Glutamatergic neuron (in vitro differentiated cells): Measurements from ENCODE around the gene USH2A. TPM values are rescaled to one million over a fixed set of nuclear protein-coding genes. Genes with fewer than 3 reads are reported as not detected.

Experiments used
- DNase-seq: peaks from one replicate; pipeline ENCODE4 v3.0.0; 2022
- H3K27ac Mint-ChIP-seq: one replicate; pipeline ENCODE4 v1.8.0; 2020; ENCODE audit warnings: mild to moderate bottlenecking, mixed read lengths, inconsistent platforms; ENCODE audit not compliant: unreplicated experiment
- H3K27me3 Mint-ChIP-seq: one replicate; pipeline ENCODE4 v1.8.0; 2020; ENCODE audit warnings: mild to moderate bottlenecking, moderate library complexity, mixed read lengths, inconsistent platforms; ENCODE audit not compliant: unreplicated experiment
- H3K36me3 Mint-ChIP-seq: one replicate; pipeline ENCODE4 v1.8.0; 2020; ENCODE audit warnings: mild to moderate bottlenecking, mixed read lengths, inconsistent platforms; ENCODE audit not compliant: unreplicated experiment
- H3K4me1 Mint-ChIP-seq: one replicate; pipeline ENCODE4 v1.8.0; 2020; ENCODE audit warnings: mild to moderate bottlenecking, low read depth, mixed read lengths, inconsistent platforms; ENCODE audit not compliant: unreplicated experiment
- H3K4me3 Mint-ChIP-seq: one replicate; pipeline ENCODE4 v1.8.0; 2020; ENCODE audit warnings: mild to moderate bottlenecking, mixed read lengths, inconsistent platforms; ENCODE audit not compliant: unreplicated experiment
- H3K9me3 Mint-ChIP-seq: one replicate; pipeline ENCODE4 v1.8.0; 2020; ENCODE audit warnings: mild to moderate bottlenecking, moderate library complexity, mixed read lengths, inconsistent platforms; ENCODE audit not compliant: unreplicated experiment
- total RNA-seq: library from RNA; stranded (reverse); fragmentation: NEBNext Ultra II Directional; extraction: Animal tissue kit (Norgen Biotek cat#: 25700); gene quantifications from one replicate; pipeline ENCODE4 v1.2.1, GENCODE V29; 2021; ENCODE audit not compliant: unreplicated experiment
- TF ChIP-seq, protein P1 (sequence below): fragments of 200-600 bp; sonication (generic); IDR thresholded peaks from one replicate; pipeline ENCODE4 v1.5.0; 2021; ENCODE audit not compliant: partially characterized antibody, unreplicated experiment

USH2A gene
- total RNA-seq, 1 donor from 2014 or later: not detected

DNA sequence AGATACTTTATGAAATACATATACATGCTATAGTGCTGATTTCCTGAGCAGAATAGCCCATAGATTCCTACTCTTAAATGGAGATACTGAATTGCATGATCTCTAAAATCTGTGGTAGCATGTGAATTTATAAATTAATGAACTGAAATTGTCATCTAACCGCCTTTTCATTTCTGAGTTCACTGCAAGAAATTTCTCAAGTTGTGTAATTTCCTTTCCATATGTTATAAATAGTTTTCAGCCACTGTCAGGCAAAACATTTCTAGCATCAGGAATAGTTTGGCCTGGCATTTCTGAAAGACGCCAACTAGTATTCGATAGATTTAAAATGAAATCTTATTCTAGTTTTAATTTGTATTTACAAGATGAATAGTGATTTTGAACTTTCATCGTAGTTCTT is 310.1 kb downstream of the USH2A start:
- no peak overlapping the region for H3K27ac Mint-ChIP-seq
- DNase-seq: no peak
- TF ChIP-seq, protein P1, sequence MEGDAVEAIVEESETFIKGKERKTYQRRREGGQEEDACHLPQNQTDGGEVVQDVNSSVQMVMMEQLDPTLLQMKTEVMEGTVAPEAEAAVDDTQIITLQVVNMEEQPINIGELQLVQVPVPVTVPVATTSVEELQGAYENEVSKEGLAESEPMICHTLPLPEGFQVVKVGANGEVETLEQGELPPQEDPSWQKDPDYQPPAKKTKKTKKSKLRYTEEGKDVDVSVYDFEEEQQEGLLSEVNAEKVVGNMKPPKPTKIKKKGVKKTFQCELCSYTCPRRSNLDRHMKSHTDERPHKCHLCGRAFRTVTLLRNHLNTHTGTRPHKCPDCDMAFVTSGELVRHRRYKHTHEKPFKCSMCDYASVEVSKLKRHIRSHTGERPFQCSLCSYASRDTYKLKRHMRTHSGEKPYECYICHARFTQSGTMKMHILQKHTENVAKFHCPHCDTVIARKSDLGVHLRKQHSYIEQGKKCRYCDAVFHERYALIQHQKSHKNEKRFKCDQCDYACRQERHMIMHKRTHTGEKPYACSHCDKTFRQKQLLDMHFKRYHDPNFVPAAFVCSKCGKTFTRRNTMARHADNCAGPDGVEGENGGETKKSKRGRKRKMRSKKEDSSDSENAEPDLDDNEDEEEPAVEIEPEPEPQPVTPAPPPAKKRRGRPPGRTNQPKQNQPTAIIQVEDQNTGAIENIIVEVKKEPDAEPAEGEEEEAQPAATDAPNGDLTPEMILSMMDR: no peak
- peaks cover 1% of the 10 kb centered on the region for H3K4me1 Mint-ChIP-seq
- no peaks in the 10 kb centered on the region for H3K27me3 Mint-ChIP-seq
- H3K9me3 Mint-ChIP-seq: no peaks in the 10 kb centered on the region
- no peaks in the 10 kb centered on the region for H3K36me3 Mint-ChIP-seq
- H3K4me3 Mint-ChIP-seq: no peak overlapping the region

DNA sequence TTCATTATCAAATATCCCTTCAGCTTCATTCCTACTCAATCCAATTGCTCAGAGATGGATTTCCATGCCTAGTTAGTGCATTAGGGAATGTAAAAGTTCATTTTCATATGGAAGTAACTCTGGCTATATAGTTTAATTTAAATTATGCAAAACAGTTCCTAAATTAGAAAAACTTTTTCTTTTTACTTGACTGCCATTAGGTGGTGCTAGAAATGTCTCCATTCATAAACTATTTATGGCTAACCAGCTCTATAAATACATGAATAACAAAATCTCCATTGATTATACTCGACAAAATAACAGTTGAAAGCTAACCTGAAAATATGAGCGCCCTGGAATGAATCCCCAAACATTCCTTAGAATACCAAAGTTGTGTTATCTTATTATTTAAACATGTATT is 311.4 kb downstream of the USH2A start:
- DNase-seq: no peak
- Mint-ChIP-seq H3K9me3 (no peaks in the 10 kb centered on the region), H3K4me1 (peaks cover 1% of the 10 kb centered on the region), H3K27ac (no peak overlapping the region), H3K36me3 (no peaks in the 10 kb centered on the region), H3K27me3 (no peaks in the 10 kb centered on the region), H3K4me3 (no peak overlapping the region)
- TF ChIP-seq, protein P1: no peak

DNA sequence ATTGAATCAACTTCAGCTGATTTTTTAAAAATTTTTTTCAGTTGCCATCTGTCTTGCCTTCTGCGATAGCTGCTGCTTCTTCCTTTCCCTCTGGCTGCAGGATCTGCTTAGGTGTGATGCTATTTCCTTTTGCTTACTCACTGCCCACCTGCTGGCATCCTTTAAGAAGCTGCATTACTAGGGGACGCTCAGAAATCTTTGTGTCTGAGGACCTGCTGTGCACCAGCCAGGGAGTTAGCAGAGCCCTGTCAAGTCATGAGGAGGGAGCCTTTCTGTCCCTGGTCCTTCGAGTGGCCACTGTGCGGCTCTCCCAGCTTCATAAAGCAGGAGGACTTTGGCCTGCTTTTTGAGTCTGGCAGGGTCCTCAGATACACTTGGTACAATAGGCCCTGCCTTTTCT is 327.8 kb downstream of the USH2A start:
- peaks cover 1% of the 10 kb centered on the region for H3K4me1 Mint-ChIP-seq
- no peak for DNase-seq

DNA sequence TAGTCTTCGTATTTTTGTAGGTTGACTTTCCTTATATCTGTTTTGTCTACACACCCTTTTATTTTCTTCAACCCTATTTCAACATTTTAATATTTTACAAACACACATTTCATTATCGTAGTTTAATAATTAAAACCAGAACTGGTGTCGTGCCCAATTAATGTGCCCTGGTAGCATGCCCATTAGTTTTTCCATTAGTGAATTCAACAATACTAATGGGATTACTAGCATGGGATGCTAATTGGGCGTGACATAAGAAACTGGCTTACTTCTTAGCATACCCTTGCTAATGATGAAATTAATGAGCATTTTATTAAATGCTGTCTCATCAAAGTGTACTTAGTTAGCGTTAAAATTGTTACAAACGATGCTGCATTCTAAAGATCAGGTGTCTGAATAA is 332.7 kb downstream of the USH2A start:
- no peak for DNase-seq
- Mint-ChIP-seq H3K4me3 (no peak overlapping the region), H3K36me3 (no peaks in the 10 kb centered on the region)

More for the DNA sequence above, 327.8 kb downstream of the USH2A start:
- H3K9me3 Mint-ChIP-seq: no peaks in the 10 kb centered on the region
- TF ChIP-seq, protein P1: no peak
- H3K36me3 Mint-ChIP-seq: no peaks in the 10 kb centered on the region
- no peak overlapping the region for H3K4me3 Mint-ChIP-seq
- peaks cover 2% of the 10 kb centered on the region for H3K27me3 Mint-ChIP-seq
- H3K27ac Mint-ChIP-seq: no peak overlapping the region

DNA sequence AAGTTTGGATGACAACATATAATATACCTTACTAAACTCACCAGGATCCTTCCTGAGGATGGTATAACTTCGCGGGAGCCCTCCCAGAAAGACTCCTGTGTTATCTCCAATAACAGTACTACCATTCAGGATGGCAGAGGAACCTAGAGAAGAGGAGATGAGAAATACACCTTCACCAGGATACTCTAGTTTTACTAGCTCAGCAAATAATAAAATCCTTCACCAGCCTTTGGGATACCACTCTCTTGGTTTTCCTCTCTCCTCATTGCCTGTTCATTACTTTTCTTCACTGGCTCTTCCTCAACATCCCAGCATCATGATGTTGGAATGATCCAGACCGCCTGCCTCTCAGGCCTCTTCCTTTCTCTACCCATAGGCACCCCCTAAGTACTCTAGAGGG is 336.6 kb downstream of the USH2A start:
- DNase-seq: no peak
- peaks cover 3% of the 10 kb centered on the region for H3K27me3 Mint-ChIP-seq
- H3K9me3 Mint-ChIP-seq: no peaks in the 10 kb centered on the region
- TF ChIP-seq, protein P1: no peak
- no peak overlapping the region for H3K4me3 Mint-ChIP-seq
- H3K36me3 Mint-ChIP-seq: no peaks in the 10 kb centered on the region
- no peak overlapping the region for H3K27ac Mint-ChIP-seq
- peaks cover 5% of the 10 kb centered on the region for H3K4me1 Mint-ChIP-seq

More for the DNA sequence above, 332.7 kb downstream of the USH2A start:
- no peaks in the 10 kb centered on the region for H3K9me3 Mint-ChIP-seq
- H3K27me3 Mint-ChIP-seq: peaks cover 3% of the 10 kb centered on the region
- H3K4me1 Mint-ChIP-seq: peaks cover 5% of the 10 kb centered on the region
- TF ChIP-seq, protein P1: no peak
- no peak overlapping the region for H3K27ac Mint-ChIP-seq
